ENCODE measurements around the gene DOCK3.
A peak's percentile ranks its signal among the peaks of the same experiment; 100 is the strongest.
"Not testable (repeated sequence)": the region's sequence is repeated elsewhere in the genome, so short reads cannot be mapped to it uniquely, and the experiment has no call there.

DOCK3 gene

DNA sequence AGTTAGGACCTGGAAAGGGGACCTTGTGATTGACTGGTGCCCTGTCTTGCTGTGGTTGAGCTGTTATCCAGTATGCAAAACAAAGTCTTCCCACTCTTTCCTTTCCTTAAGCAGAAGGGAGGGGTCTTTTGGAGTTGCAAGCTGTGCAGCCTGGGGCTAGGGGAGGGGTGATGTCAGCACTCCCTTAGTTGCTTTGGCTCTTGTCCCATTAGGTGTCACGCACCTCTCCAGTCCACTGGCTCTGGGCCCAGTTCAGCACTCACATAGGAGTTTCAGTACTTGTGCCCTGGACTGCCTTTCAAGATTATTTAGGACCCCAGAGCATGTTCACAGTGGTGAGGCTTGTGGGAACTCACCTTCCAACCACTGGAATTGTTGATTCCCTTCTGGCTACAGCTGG, 238.5 kb downstream of the DOCK3 start:
- DNase-seq, result no peak

DNA sequence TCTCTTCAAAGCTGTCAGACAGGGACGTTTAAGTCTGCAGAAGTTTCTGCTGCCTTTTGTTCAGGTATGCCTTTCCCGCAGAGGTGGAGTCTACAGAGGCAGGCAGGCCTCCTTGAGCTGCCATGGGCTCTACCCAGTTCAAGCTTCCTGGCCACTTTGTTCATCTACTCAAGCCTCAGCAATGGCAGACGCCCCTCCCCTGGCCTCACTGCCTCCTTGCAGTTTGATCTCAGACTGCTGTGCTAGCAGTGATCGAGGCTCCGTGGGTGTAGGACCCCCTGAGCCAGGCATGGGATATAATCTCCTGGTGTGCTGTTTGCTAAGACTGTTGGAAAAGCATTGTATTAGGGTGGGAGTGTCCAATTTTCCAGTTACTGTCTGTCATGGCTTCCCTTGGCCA, 247.3 kb downstream of the DOCK3 start:
- not testable (repeated sequence) for DNase-seq

DNA sequence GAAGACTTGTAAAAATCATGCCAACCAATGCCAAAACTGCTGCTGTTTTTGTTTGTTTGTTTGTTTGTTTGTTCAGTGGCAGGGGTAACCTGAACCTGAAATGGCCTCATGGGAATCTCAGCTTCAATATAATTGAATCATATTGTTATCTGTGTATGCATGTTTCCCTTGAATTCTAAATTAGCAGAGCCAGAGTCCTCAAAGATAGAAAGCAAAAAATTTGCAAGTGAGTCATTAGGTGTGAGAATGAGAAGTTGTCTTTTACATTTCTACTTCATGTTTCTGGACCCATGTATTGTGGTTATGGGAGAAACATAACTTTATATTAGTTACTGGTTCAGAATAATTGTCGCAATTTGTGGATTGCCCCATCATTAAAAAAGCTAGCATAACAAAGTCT, 249.2 kb downstream of the DOCK3 start:
- DNase-seq, result no peak

DNA sequence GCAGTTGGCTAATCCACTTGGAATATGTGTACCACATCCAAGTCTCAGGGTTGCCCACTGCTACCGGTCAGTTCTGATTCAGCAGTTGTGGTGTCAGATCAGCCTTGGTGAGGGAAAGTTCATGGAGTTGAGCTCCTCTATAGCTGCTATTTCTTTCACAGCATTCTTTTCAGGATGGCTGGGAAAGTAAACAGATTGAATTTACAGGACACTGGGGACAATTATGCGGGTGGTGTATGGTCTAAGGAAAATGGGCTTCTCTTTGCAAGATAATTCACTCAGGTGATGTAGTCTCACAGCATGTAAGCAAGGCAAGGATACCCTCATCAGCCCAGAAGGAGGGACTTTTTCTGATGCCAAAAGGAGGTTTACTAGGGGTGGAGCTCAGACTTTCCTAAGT, 249.9 kb downstream of the DOCK3 start:
- DNase-seq, result no peak

DNA sequence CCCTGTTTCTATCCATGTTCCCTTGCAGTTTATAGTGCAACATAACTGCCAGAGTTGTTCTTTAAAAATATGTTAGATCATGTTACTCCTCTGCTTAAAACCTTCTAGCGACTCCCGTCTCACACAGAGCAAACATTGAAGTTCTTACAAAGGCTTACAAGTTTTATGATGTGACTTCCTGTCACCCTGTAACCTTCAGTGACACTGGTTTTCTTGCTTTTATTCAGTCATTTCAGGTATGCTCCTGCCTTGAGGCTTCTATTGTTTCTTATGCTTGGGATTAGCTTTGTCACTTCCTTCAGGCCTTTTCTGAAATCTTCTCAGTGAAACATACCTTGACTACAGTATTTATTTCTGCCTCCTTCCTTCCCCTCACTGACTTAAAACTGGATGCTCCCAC, 252.1 kb downstream of the DOCK3 start:
- no peak for DNase-seq

DNA sequence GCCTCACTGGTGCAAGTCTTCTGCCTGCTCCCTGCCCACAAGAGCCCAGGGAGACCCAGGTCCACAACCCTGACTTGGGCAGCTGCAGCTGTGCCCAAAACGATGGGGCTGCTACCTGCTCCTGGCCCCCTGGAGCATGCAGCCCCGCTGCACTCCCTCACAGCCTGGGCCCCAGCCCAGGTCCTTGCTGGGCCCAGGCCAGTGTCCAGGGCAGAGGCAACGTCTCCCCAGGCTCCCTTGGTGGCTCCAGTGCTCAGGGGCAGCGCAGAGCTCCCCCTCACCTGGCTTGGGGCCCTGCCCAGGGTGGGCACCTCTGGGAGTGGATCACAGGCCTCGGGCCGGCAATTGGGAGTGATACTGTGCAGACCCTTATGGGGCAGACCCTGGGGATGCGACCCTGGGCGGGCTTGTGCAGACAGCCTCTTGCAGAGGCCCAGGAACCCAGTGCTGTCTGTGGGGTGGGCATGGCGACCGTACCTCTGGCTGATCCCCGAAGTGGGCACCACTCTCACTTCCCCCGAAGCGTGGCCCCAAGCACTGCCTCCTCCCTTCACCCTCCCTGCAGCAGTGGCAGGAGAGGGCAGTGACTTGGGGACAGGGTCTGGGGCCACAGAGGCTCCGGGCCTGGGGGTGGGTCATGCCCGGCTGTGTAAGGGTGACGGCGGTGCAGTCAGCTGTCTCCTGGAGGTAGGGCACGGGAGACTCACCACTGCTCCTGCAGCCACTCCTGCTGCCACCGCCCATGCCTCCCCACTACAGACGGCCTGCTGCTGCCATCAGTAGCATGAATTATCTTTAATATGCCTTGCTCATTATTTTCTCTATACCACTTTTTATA, 255.9 kb downstream of the DOCK3 start:
- no peak for DNase-seq

GRCh38 chr3:50932918-50933317, 258.2 kb downstream of the DOCK3 start:
- not testable (repeated sequence) for DNase-seq

DNA sequence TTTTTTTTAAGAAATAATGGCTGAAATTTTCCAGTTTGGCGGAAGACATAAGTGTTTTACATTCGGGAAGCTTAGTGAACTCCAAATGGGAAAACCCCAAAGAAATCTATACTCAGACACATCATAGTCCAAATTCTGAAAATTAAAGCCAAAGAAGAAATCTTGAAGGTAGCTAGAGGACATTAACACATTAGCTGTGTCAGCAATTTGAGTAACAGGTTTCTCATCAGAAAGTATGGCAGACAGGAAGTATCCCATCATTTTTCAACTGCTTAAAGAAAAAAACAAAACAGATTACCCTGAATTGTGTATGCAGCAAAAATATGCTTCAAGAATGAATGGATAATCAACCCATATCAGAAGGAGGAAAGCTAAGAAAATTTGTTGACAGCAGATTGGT, 261.7 kb downstream of the DOCK3 start:
- DNase-seq, result no peak

- DNase-seq, result no peak
Measured at GRCh38 chr3:50947419-50947818, 272.7 kb downstream of the DOCK3 start.

DNA sequence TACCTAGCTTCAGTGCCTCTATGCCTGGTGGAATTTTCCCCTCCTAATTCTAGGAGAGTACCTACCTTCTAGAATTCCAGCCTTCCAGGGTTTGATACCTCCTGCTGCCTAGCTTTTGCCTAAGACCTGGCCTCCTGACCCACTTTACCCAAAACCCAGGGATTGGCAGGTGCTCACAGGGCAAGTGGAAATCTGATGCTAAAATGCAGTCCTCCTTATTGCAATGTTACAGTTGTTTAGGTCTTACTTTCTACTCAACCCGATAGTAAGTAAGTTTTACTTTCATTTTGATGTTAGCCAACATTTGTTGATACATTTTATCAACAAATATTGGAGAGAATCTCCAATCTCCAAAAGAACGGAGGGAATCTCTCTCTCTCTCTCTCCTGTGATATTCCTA, 275.9 kb downstream of the DOCK3 start:
- DNase-seq, result no peak

DNA sequence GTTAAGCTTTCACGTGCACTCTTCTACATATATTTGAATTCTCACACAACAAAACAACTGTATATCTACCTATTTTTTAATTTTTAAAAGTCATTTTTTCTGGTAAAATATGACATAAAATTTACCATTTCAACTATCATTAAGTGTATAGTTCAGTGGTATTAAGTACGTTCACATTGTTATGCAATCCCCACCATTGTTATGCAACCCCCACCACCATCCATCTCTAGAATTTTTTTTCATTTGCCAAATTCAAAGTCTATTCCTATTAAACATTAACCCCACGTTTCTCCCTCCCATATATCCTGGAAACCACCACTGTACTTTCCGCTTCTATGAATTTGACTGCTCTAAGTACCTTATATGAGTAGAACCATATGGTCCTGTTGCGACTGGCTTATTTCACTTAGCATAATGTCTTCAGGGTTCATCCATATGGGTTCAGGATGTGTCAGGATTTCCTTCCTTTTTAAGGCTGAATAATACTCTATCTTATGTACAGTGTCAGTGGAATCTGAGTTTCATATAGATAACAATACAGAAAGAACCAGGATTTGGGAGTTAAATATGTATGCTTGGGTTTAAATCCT, 279.2 kb downstream of the DOCK3 start:
- DNase-seq, result no peak

- DNase-seq, result no peak
Measured at GRCh38 chr3:50961386-50961785, 286.7 kb downstream of the DOCK3 start.

DNA sequence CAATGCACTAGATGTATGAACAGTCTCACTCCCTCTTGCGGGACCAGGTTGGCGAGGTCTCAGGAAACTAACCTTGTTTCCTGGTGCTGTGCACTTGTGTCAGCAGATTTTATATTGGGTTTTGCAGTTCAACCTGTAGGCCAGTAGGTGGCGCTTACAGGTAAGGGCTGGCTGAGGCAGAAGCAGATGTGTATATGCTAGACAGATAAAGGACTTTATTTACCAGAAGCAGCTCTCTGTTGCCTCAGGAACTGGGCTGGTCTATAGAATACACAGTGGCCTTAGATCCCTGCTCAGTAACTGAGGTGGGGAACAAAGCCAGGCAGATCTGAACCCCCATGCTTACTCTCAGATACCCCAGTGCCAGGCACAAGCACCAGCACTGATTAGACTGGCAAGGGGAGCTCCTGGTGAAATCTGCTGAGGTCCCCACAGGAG, 296.8 kb downstream of the DOCK3 start:
- DNase-seq, result peak; percentile 21

- DNase-seq, result no peak
Measured at GRCh38 chr3:50972029-50972428, 297.3 kb downstream of the DOCK3 start.

DNA sequence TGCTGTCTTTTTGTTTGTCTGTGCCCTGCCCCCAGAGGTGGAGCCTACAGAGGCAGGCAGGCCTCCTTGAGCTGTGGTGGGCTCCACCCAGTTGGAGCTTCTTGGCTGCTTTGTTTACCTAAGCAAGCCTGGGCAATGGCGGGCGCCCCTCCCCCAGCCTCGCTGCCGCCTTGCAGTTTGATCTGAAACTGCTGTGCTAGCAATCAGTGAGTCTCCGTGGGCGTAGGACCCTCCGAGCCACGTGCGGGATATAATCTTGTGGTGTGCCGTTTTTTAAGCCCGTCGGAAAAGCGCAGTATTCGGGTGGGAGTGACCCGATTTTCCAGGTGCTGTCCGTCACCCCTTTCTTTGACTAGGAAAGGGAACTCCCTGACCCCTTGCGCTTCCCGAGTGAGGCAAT, 303.9 kb downstream of the DOCK3 start:
- DNase-seq, result not testable (repeated sequence)

DNA sequence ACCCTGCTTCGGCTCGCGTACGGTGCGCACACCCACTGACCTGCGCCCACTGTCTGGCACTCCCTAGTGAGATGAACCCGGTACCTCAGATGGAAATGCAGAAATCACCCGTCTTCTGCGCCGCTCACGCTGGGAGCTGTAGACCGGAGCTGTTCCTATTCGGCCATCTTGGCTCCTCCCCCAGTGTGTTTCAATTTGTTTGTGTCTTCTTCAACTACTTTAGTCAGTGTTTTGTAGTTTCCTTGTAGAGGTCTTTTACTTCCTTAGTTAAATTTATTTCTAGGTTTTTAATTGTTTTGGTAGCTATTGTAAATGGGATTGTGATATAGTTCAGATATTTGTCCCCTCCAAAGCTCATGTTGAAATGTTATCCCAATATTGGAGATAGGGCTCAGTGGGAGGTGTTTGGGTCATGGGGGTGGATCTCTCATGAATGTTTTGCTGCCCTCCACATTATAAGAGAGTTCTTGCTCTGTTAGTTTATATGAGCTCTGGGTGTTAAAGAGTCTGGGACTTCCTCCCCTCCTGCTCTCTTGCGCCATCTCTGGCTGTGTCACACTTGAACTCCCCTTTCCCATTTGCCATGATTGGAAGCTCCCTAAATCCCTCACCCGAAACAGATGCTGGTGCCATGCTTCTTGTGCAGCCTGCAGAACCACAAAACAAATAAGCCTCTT, 304.4 kb downstream of the DOCK3 start:
- DNase-seq, result no peak

DNA sequence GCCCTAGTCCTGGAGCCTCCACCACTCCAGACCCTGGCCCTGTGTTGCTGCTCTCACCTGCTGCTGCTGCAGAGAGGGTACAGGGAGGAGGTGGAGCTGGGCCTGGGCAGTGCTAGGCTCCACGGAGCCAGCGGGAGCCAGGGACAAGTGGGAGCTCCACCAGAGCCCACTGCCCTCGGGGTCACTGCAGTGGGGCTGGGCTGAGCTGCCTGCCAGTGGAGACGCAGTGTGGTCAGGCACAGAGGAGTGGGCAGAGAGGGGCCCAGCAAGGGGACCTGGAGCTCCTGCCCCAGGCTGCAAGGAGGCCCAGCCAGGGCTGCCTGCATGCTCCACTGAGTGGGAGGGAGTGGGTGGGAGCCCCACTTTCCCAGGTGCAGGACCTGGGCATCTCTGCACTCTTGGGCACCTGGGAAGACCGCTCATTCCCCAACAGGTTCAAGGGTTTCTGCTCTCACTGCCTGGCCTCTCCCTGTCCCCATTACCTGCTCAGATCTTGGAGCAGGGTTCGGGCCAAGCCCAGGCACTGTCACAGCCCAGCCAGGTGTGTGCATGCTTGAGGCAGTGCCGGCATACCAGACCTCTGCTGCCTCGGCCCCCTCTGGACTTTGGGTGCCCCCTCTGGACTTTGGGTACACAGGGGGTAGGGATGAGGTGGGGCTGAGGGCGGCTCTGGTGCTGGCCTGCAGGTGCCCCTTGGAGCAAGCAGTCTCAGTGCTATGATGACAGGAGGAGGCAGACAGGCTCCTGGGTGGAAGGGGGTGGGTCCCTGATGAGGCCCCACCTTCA, 308.0 kb downstream of the DOCK3 start:
- no peak for DNase-seq

GRCh38 chr3:50983887-50984286, 309.2 kb downstream of the DOCK3 start:
- no peak for DNase-seq

- no peak for DNase-seq
Measured at GRCh38 chr3:50985893-50986292, 311.2 kb downstream of the DOCK3 start.

DNA sequence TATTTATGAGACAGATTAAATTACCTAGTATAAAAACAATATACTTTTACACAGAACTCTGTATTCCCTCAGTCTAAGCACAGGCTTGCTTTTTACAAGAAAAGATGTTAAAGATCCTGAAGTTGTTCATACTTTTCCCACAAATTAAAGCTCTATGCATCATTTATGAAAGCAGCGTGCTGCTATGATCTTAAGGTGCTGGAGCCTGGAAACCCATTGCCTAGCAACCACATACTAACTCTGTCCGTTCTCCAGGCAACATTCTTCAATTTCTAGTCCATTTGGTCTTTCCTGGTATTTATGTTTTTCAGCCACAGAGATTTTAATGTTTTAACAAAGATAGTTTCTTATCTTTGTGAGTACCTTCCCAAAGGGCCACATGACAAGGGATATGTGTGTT, 312.0 kb downstream of the DOCK3 start:
- DNase-seq, result no peak

DNA sequence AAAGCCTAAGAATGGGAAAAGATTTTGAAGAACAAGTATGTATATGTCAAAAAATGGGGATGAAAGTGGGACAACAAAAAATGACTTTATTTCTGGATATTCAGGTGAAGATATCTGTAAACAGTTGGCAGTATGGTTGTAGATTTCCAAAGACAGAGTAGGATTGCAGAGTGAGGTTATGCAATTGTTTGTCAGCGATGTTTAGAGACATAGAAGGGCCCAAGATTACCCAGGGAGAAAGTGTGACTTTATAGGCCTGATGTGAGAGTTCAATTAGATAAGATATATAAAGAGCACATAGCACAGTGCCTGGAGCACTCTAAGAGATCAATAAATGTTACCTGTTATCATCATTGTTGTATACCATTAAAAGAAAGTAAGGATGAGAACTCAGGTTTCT, 319.8 kb downstream of the DOCK3 start:
- no peak for DNase-seq

- DNase-seq, result no peak
Measured at GRCh38 chr3:50995085-50995824, 320.5 kb downstream of the DOCK3 start.

DNA sequence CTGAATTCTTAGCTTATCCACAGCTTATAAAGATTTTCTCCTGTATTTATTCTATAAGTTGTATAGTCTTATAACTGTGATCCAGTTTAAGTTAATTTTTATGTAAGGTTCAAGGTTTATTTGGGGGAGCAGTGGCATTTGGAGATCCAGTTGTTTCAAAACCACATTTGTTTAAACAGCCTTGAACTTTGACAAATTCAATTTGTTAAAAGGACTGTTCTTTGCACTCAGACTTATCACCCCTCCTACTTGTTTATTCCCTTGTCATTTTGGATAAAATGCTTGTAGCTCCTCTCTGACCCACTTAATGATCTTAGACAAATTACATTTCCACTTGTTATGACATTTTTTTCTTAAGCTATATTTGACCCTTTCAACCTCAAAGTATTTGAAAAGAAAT, 327.8 kb downstream of the DOCK3 start:
- no peak for DNase-seq
